PC-3 (cell line): Measurements from ENCODE around the gene ZBTB16. TPM values are rescaled to one million over a fixed set of nuclear protein-coding genes. Genes with fewer than 3 reads are reported as not detected.

Experiments
- ATAC-seq: fragments of 200-7000 bp; cut with Tn5 transposase; 2 replicates; pipeline ENCODE4 v1.9.1; 2020; ENCODE audit warnings: mild to moderate bottlenecking, moderate library complexity
- BruUV-seq: library from RNA; stranded (reverse); fragments of 400-500 nt; replicated peaks from 2 replicates; lab custom pipeline; 2021; lab: Mats Ljungman, UMichigan
- CTCF ChIA-PET: fragments of 300-600 bp; sonication (Branson Sonifier 250); formaldehyde crosslinking; loops from one replicate; lab custom pipeline; 2022; ENCODE audit warnings: antibody characterized with exemption; lab: Charles Lee
- POLR2A ChIA-PET: fragments of 300-600 bp; sonication (Branson Sonifier 250); formaldehyde crosslinking; loops from one replicate; lab custom pipeline; 2022; ENCODE audit warnings: antibody characterized with exemption; ENCODE audit not compliant: unreplicated experiment; lab: Charles Lee
- DNase-seq: peaks from one replicate; pipeline ENCODE4 v3.0.0-alpha.2; 2015
- H2AFZ ChIP-seq: fragments of 300-600 bp; sonication (generic); 2 replicates; pipeline ENCODE4 v1.6.0; 2016; ENCODE audit warnings: antibody characterized with exemption, low read length
- H3F3A ChIP-seq: fragments of 300-600 bp; sonication (generic); one replicate; pipeline ENCODE4 v1.6.0; 2017; ENCODE audit warnings: antibody characterized with exemption, low read length, control low read depth, mild to moderate bottlenecking; ENCODE audit not compliant: unreplicated experiment
- H3K27ac ChIP-seq: fragments of 300-600 bp; sonication (generic); 2 replicates; pipeline ENCODE4 v1.5.1; 2016; ENCODE audit warnings: mild to moderate bottlenecking, low read length
- H3K27me3 ChIP-seq: fragments of 300-600 bp; sonication (generic); 2 replicates; pipeline ENCODE4 v1.6.1; 2016; ENCODE audit warnings: low read length, mixed read lengths
- H3K36me3 ChIP-seq: fragments of 300-600 bp; sonication (generic); 2 replicates; pipeline ENCODE4 v1.6.1; 2016; ENCODE audit warnings: low read depth, mixed run types, low read length, mixed read lengths
- H3K4me1 ChIP-seq: fragments of 300-600 bp; sonication (generic); 2 replicates; pipeline ENCODE4 v1.5.1; 2016; ENCODE audit warnings: low read length; ENCODE audit not compliant: insufficient read depth
- H3K4me2 ChIP-seq: fragments of 300-600 bp; sonication (generic); 2 replicates; pipeline ENCODE4 v1.6.0; 2016; ENCODE audit warnings: low read length
- H3K4me3 ChIP-seq: fragments of 300-600 bp; sonication (generic); 2 replicates; pipeline ENCODE4 v1.5.1; 2016; ENCODE audit warnings: mild to moderate bottlenecking, low read length, mixed read lengths
- H3K79me2 ChIP-seq: fragments of 300-600 bp; sonication (generic); 2 replicates; pipeline ENCODE4 v1.6.1; 2017; ENCODE audit warnings: low read length, mixed read lengths
- H3K9ac ChIP-seq: fragments of 300-600 bp; sonication (generic); 2 replicates; pipeline ENCODE4 v1.6.0; 2016; ENCODE audit warnings: mild to moderate bottlenecking, low read length
- H3K9me2 ChIP-seq: fragments of 300-600 bp; sonication (generic); replicated peaks from 2 replicates; pipeline ENCODE4 v1.6.1; 2016; ENCODE audit warnings: mixed run types, low read length, mixed read lengths
- H3K9me3 ChIP-seq: fragments of 300-600 bp; sonication (generic); 2 replicates; pipeline ENCODE4 v1.6.1; 2016; ENCODE audit warnings: low read length, mixed read lengths
- H4K20me1 ChIP-seq: fragments of 300-600 bp; sonication (generic); 2 replicates; pipeline ENCODE4 v1.6.1; 2016; ENCODE audit warnings: low read length, mixed read lengths
- EZH2 ChIP-seq: fragments of 300-600 bp; sonication (generic); IDR thresholded peaks from one replicate; pipeline ENCODE4 v1.6.1; 2017; ENCODE audit warnings: antibody characterized with exemption, mild to moderate bottlenecking, low read length; ENCODE audit not compliant: unreplicated experiment
- EZH2phosphoT487 ChIP-seq: fragments of 300-600 bp; sonication (generic); IDR thresholded peaks from 2 replicates; pipeline ENCODE4 v1.6.1; 2018; ENCODE audit warnings: mild to moderate bottlenecking, antibody characterized with exemption, low read length, borderline replicate concordance
- intact Hi-C: fragments of 100-400 bp; cut with micrococcal nuclease; formaldehyde crosslinking; loops from 2 replicates; pipeline ENCODE4 v1.9.0; 2023
- total RNA-seq: library from RNA; depleted of rRNA; stranded (reverse); fragments of >200 nt; gene quantifications from 2 replicates; pipeline ENCODE4 v1.2.3, GENCODE V29; 2014
- TF ChIP-seq, protein P1 (sequence below): fragments of 300-600 bp; sonication (generic); conservative IDR thresholded peaks from 2 replicates; pipeline ENCODE4 v1.5.1; 2017; ENCODE audit warnings: antibody characterized with exemption, low read depth, mild to moderate bottlenecking, low read length

Gene ZBTB16
- total RNA-seq, 1 experiment from 2014 or later = not detected

DNA sequence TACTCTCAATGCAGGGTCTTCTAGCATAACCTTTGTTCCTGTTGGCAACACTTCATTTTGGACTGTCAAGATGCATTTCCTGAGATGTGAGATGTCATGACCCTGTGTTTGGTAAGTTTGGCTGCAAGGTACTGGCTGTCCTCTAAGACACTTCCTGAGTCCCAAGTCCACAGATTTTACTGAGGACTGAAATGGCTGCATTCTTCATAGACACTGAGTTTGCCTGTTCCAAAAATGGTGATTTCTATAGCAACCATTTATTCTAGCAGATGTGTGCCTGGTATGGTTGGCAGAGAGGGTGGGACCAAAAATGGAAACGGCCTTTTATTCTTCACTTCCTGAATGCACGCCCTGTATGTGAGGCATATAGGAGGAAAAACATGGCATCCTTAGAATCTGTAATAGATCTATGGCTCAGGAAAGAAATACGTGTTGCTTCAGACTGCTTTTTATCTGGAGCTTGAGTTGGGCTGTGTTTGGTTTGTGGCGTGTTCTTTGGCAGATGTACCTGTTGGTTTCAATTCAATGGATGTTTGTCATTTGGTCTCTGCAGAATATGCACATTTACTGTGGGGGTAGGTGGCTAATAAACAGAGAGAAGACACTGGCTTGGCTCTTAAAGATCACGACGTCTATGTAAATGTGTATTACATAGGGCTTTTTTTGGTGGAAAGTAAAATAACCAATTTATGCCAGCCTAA lies 62.4 kb downstream of the ZBTB16 start:
- Histone ChIP-seq H3K27ac (no peak overlapping the region), H3K36me3 (no peaks in the 10 kb centered on the region), H3K79me2 (no peaks in the 10 kb centered on the region), H2AFZ (no peak overlapping the region), H3F3A (no peaks in the 10 kb centered on the region), H3K9ac (no peak overlapping the region), H3K4me2 (no peak overlapping the region), H4K20me1 (no peaks in the 10 kb centered on the region), H3K27me3 (peaks cover 89% of the 10 kb centered on the region), H3K9me2 (no peaks in the 10 kb centered on the region), H3K4me3 (no peak overlapping the region), H3K9me3 (no peaks in the 10 kb centered on the region), H3K4me1 (no peaks in the 10 kb centered on the region)
- TF ChIP-seq, protein P1, sequence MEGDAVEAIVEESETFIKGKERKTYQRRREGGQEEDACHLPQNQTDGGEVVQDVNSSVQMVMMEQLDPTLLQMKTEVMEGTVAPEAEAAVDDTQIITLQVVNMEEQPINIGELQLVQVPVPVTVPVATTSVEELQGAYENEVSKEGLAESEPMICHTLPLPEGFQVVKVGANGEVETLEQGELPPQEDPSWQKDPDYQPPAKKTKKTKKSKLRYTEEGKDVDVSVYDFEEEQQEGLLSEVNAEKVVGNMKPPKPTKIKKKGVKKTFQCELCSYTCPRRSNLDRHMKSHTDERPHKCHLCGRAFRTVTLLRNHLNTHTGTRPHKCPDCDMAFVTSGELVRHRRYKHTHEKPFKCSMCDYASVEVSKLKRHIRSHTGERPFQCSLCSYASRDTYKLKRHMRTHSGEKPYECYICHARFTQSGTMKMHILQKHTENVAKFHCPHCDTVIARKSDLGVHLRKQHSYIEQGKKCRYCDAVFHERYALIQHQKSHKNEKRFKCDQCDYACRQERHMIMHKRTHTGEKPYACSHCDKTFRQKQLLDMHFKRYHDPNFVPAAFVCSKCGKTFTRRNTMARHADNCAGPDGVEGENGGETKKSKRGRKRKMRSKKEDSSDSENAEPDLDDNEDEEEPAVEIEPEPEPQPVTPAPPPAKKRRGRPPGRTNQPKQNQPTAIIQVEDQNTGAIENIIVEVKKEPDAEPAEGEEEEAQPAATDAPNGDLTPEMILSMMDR = no peak
- TF ChIP-seq EZH2phosphoT487 (no peak), EZH2 (no peak)
- DNase-seq (no peak), ATAC-seq (no peak)
- no TSS peak for BruUV-seq
- ChIA-PET CTCF (no interaction called here), POLR2A (no interaction called here)
- intact Hi-C loops = no loop called here

DNA sequence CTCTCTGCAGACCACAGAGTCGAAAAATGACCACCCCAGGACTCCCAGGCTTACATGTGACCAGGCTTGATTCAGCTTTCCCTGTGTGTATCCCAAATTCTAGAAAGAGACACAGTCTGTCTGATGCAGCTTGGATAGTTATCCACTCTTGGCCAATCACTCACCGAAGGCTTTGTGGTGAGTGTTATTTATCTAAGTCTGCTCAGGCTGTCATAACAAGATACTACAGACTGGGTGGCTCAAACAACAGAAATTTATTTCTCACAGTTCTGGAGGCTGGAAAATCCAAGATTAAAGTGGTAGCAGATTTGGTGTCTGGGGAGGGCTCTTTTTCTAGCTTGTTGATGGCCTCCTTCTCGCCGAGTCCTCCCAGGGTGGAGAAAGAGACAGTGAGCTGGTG lies 63.2 kb downstream of the ZBTB16 start:
- Histone ChIP-seq H3K9me3 (no peaks in the 10 kb centered on the region), H3F3A (no peaks in the 10 kb centered on the region), H3K27me3 (peaks cover 89% of the 10 kb centered on the region), H3K27ac (no peak overlapping the region), H3K36me3 (no peaks in the 10 kb centered on the region), H3K4me3 (no peak overlapping the region), H3K9me2 (no peaks in the 10 kb centered on the region), H2AFZ (no peak overlapping the region), H3K79me2 (no peaks in the 10 kb centered on the region), H3K4me1 (no peaks in the 10 kb centered on the region), H3K9ac (no peak overlapping the region), H4K20me1 (no peaks in the 10 kb centered on the region), H3K4me2 (no peak overlapping the region)
- no peak for DNase-seq
- BruUV-seq = no TSS peak
- ChIA-PET CTCF (no interaction called here), POLR2A (no interaction called here)
- intact Hi-C loops = no loop called here
- TF ChIP-seq, protein P1 = no peak
- no peak for TF ChIP-seq EZH2phosphoT487
- no peak for TF ChIP-seq EZH2
- ATAC-seq = no peak

DNA sequence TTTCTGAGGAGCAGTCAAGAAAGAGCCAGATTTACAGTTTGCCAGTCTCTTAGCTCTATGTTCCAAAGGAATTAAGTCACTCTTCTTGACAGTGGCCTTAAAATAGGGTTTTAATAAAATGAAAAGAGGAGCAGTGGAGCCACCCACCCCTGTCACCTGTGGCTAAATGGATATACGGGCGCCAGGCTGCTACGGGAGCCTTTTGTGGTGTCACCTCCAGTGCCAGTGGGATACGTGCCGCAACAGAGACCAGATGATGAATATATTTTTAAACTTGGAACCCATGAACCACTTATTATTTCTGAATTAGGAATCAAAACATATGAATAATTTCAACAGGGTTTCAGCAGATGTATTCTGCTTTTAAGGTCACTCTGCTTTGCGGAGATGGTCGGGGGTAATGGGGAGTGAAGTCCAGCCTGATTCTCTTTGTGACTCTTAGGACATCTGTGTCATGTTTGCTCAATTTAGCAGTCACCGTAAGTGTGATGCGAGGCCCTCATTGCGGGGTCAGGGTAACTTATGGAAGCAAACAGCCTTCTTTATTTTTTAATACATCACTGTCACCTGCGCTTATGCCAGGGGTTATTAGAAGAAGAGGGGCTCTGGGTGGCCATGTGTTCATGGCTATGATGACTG lies 64.3 kb downstream of the ZBTB16 start:
- no peaks in the 10 kb centered on the region for H3F3A ChIP-seq
- TF ChIP-seq, protein P1 = no peak
- TF ChIP-seq EZH2 (no peak), EZH2phosphoT487 (no peak)
- H4K20me1 ChIP-seq = no peaks in the 10 kb centered on the region
- no TSS peak for BruUV-seq
- no peak overlapping the region for H3K4me2 ChIP-seq
- H3K27me3 ChIP-seq = peaks cover 90% of the 10 kb centered on the region
- DNase-seq (no peak), ATAC-seq (no peak)
- POLR2A ChIA-PET = no interaction called here
- H3K9me2 ChIP-seq = no peaks in the 10 kb centered on the region
- H3K4me1 ChIP-seq = no peaks in the 10 kb centered on the region
- intact Hi-C loops = no loop called here
- H3K4me3 ChIP-seq = no peak overlapping the region
- H3K9ac ChIP-seq = no peak overlapping the region
- no peaks in the 10 kb centered on the region for H3K79me2 ChIP-seq
- H3K36me3 ChIP-seq = no peaks in the 10 kb centered on the region
- H3K27ac ChIP-seq = no peak overlapping the region
- no peak overlapping the region for H2AFZ ChIP-seq
- CTCF ChIA-PET = no interaction called here
- H3K9me3 ChIP-seq = no peaks in the 10 kb centered on the region
